HEK293 (cell line): ENCODE results near the gene ST6GALNAC6.

Experiments used
- ATF2 ChIP-seq: fragments of 450-650 bp; formaldehyde crosslinking; IDR thresholded peaks from 2 replicates; pipeline ENCODE4 v1.5.1; 2016; ENCODE audit warnings: missing biosample characterization, missing genetic modification characterization, low read depth
- CTCF ChIP-seq: fragments of 450-650 bp; formaldehyde crosslinking; IDR thresholded peaks from 2 replicates; pipeline ENCODE4 v1.5.1; 2016; ENCODE audit warnings: missing biosample characterization, missing genetic modification characterization
- HOXC10 ChIP-seq: sonication (generic); formaldehyde crosslinking; IDR thresholded peaks from 2 replicates; pipeline ENCODE4 v1.8.1; 2023; ENCODE audit warnings: mild to moderate bottlenecking, missing genetic modification reagents
- YY1 ChIP-seq: fragments of 450-650 bp; formaldehyde crosslinking; IDR thresholded peaks from 2 replicates; pipeline ENCODE4 v1.5.1; 2018; ENCODE audit warnings: missing biosample characterization, missing genetic modification characterization
- ZNF133 ChIP-seq: fragments of 450-650 bp; formaldehyde crosslinking; IDR thresholded peaks from 2 replicates; pipeline ENCODE4 v1.5.1; 2016; ENCODE audit warnings: missing biosample characterization, missing genetic modification characterization
- ZNF175 ChIP-seq: fragments of 450-650 bp; formaldehyde crosslinking; IDR thresholded peaks from 2 replicates; pipeline ENCODE4 v1.5.1; 2016; ENCODE audit warnings: missing biosample characterization, missing genetic modification characterization
- ZNF239 ChIP-seq: fragments of 450-650 bp; formaldehyde crosslinking; IDR thresholded peaks from 2 replicates; pipeline ENCODE4 v1.5.1; 2016; ENCODE audit warnings: missing biosample characterization, missing genetic modification characterization
- ZNF654 ChIP-seq: fragments of 450-650 bp; formaldehyde crosslinking; IDR thresholded peaks from 2 replicates; pipeline ENCODE4 v1.5.1; 2016; ENCODE audit warnings: low read depth, missing biosample characterization, missing genetic modification characterization

- no peak for TF ChIP-seq CTCF (tag by site-specific recombination)
- TF ChIP-seq ZNF239 (tag by site-specific recombination), result peak; percentile 87; the same call in 1 of the 2 replicates
- no peak for TF ChIP-seq ZNF654 (tag by site-specific recombination)
- no peak for TF ChIP-seq ATF2
- TF ChIP-seq HOXC10 (CRISPR knock-in tag), result no peak
- no peak for TF ChIP-seq YY1 (tag by site-specific recombination)
- no peak for TF ChIP-seq ZNF175 (tag by site-specific recombination)
- no peak for TF ChIP-seq ZNF133
Measured at GRCh38 chr9:127865645-127866464, 33.5 kb downstream of the ST6GALNAC6 start.
